GM12865 (cell line): ENCODE results near the gene ABCF2.

ENCODE experiments used
- DNase-seq: peaks from one replicate; pipeline ENCODE4 v3.0.0; 2010; ENCODE audit warnings: low read depth
- H3K4me3 ChIP-seq: 2 replicates; pipeline ENCODE4 v1.5.1; 2011; ENCODE audit warnings: mild to moderate bottlenecking, low read depth, low read length, control low read depth
- TF ChIP-seq, protein P1 (sequence below): IDR thresholded peaks from 2 replicates; pipeline ENCODE4 v1.5.1; 2011; ENCODE audit warnings: low read length, control low read depth, low read depth, inconsistent platforms; ENCODE audit not compliant: insufficient read depth; ENCODE audit errors: missing control alignments

ABCF2 gene

DNA sequence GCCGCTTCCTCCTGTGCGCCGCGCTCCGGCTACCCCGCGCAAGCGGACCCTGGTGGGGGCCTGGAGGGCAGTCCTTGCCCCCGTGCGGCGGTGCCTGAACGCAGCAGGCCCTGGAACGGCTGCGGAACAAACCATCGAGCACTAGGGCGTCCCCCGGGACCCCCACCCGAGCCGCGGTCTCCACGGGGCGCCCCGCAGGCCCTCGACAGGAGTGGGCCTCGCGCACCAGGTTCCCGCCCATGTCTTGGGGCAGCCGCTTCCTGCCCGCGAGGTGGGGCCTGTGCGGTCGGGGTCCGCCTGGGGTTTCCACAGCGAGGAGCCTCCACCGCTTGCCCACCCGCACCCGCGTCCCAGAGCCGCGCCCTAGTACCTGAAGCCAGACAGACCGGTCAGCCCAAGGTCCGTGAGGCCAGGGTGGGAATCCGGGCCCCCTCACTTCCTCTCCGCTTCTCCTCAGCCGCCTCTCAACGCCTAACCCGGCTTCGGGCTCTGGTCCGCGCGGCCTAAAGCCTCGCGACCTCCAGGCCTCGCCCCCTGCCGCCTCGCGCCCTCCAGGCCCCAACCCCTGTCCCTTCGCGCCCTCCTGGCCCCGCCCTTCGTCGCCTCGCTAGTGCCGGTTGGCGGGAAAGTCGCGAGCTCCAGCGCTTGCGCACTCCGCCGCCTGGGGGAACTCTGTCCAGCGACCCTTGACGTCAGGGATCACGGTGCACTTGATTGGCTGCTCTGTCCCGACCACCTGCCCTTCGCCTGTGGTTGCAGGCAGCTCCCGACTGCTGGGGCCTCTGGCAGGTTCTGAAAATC lies 52.6 kb downstream of the ABCF2 start:
- TF ChIP-seq, protein P1, sequence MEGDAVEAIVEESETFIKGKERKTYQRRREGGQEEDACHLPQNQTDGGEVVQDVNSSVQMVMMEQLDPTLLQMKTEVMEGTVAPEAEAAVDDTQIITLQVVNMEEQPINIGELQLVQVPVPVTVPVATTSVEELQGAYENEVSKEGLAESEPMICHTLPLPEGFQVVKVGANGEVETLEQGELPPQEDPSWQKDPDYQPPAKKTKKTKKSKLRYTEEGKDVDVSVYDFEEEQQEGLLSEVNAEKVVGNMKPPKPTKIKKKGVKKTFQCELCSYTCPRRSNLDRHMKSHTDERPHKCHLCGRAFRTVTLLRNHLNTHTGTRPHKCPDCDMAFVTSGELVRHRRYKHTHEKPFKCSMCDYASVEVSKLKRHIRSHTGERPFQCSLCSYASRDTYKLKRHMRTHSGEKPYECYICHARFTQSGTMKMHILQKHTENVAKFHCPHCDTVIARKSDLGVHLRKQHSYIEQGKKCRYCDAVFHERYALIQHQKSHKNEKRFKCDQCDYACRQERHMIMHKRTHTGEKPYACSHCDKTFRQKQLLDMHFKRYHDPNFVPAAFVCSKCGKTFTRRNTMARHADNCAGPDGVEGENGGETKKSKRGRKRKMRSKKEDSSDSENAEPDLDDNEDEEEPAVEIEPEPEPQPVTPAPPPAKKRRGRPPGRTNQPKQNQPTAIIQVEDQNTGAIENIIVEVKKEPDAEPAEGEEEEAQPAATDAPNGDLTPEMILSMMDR = no peak
- no peak overlapping the region for H3K4me3 ChIP-seq
- DNase-seq = no peak

DNA sequence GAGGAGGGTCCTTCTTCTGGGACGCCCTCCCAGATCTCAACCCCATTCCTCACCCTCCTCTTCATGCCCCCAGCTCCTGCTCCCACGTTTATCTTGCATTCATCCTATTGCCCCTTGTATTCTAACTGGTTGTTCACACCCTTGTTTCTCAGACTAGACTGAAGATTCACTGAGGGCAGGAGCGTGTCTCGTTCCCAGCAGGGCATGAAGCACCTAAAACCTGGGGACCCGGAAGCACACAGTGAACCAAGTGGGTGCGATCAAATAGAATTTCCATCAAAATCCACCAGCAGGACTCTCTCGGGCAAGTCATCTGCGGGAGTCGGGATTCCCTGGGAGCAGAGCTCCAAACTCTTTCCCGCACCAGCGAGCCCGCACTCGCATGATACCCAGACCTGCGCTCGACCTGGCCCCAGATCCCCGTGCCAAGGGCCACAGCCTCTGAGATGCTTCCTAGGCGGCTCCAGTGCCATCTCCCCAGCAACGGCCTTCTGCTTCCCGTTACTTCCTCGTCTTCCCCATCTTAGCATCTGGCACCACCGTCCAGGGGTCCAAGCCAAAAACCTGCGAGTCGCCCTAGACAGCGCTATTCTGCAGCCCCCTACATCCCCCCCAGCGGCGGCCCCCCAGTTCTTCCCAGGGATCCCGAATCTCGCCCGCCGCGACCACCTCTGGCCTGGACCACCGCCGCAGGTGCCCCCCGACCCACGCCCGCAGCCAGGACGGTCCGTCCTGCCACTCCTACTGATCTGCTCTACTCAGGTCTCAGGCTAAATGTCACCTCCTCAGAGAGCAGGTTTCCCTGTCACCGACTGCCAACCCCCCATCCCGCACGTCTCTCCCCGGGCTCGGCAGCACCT lies 53.4 kb downstream of the ABCF2 start:
- H3K4me3 ChIP-seq = no peak overlapping the region
- no peak for DNase-seq
- TF ChIP-seq, protein P1 = no peak

DNA sequence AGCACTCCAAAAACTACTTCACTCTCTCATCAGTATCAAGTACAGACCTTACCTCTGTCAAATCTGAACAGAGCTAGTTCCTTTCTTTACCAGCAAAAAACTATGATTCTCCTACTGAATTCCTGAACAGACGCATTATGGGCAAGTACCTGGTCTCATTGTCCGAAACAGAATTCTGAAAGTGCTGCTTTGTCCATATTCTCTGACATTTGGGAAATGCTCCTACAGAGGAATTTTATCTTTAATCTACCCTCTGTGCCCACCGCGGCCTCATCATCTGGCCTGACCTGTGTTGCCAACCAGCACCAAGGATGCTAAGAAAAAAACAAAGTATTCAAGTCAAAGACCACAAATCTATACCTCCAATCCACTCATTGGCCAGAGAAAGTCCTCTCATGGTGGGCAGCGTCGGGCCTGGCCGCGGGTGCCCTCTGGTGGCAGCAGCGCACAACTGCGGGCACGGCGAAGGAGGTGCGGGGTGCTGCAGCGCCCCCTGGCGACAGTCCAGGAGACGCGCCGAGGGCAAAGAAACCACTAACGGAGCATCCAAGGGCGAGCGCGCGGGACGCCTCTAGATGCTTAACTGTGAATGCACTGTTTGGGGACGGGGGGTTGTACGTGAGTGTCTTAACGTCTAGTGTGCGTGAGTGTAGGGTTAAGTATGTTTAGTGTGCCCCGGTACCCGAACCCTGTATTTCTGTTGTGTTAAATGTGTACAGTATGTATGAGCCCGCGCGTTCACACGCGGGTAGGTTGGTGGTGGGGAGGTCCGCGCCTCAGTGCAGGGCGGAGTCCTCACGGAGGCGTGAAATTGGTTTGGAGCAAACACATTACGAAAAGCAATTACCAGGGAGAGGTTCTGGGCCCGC lies 54.5 kb downstream of the ABCF2 start:
- peak; percentile 78 for DNase-seq
- TF ChIP-seq, protein P1 = peak; percentile 100

DNA sequence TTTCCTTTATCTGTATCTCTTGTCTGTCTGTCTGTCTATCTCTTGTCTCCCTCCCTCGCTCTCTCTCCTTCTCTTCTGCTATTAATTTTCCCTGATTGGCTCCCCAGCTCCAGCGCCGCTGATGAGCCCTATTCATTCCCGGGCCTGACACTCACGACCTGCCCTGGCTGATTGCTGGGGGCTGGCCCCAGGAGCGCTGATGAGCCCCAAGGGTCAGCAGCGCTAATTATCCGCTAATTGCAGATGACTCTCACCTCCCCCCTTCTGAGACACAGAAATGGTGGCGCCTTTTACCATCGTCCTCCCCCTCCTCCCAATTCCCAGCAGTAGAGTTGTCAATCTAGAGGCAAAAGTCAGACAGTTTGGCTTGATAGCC lies 58.2 kb downstream of the ABCF2 start:
- no peak for DNase-seq
- TF ChIP-seq, protein P1 = no peak
- no peak overlapping the region for H3K4me3 ChIP-seq

More for the DNA sequence above, 54.5 kb downstream of the ABCF2 start:
- H3K4me3 ChIP-seq = no peak overlapping the region

DNA sequence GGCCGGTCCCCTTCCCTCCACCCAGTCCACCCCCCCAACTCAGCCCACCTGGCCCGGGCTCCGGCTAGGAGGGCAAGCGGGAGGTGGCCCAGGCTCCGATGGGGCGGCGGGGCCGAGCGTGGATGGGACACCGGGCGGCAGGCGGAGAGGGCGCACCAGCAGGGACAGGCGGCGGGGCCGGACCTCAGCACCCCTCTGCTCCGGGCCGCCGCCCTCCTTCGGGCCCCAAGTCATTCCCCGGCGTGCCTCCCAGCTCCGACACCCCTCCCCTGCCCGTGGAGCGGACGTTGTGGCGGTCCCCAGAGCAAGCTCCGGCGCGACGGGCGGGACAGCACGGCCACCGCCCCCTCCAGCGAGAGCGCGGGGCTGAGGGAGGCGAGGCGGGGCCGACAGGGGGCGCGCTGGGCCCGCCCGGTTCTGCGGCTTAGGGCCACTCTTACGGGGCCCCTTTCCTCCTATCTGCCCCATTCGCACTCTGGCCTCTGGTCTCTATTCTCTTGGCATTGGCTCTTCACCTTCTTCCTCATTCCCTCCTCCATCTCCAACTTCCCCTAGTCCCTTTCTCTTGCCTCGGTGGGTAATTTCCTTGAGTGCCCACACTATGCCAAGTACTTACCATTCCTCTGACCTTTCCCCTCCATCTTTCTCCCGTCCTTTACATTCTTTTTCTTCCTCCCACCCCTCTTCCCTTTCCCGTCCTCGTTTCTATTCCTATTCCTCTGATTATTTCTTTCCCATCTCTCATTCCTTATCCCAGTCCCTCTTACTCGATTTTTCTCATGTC lies 58.8 kb downstream of the ABCF2 start:
- no peak overlapping the region for H3K4me3 ChIP-seq
- TF ChIP-seq, protein P1 = peak; percentile 66
- DNase-seq = peak; percentile 30

DNA sequence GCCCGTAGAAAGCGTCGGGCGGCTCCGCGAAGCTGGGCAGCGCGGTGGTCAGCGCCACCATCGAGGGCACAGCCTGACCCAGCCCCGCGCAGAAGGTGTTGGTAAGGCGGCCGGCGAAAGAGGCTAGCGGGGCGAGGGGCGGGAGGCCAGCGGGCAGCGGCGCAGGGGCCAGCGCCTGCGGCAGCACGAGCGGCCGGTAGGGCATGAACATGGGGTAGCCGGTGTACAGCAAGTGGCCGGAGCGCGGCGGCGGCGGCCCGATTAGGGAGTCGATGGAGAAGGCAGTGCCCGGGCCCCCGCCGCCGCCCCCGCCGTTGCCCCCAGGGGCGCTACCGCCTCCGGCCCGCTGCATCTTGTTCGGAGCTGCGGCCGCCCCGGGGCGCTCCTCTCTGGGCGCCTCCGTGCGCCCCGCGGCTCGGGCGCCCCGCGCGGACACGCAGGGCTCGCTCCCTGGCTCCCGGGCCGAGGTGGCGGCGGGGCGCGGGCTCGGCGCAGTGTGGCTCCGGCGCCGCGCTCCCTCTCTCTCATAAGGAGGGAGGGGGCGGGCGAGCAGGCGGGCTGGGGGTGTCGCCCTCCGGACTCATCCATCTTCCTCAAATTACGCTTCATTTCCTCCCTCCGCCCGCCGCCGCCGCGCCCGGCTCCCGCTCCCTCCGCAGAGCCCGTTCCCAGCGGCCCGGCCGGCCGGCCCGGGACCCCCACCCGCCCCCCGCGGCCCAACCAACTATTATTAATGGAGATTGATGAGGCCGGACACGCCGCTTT lies 59.6 kb downstream of the ABCF2 start, which contains the start of gene GBX1:
Gene GBX1, minus strand, starts transcription at position 498 of the 765 bp plus-strand sequence. Its CDS starts 146 bp downstream, at position 352.
- DNase-seq = no peak
- TF ChIP-seq, protein P1 = no peak
- H3K4me3 ChIP-seq = no peak within 1 kb of the TSS
